ENCODE measurements around the gene CBX6. TPM values are rescaled to one million over a fixed set of nuclear protein-coding genes. Genes with fewer than 3 reads are reported as not detected.

Gene CBX6
- total and polyA plus RNA-seq, 10 donors = 10.2 to 72.2 (median 38.7) TPM

- Histone ChIP-seq H3K4me1 (no peaks in the 10 kb centered on the region), H3K36me3 (no peaks in the 10 kb centered on the region), H3K4me3 (no peak overlapping the region), H3K27me3 (replicated peaks in 1 of 7) (no peaks in the 10 kb centered on the region), H3K9me3 (peaks cover 0 to under 1% (median 0%) of the 10 kb centered on the region in 8 donors), H3K27ac (no peak overlapping the region)
- intact Hi-C loops (cut with DNase I; ENCODE audit: low total_unique reads) = no loop called here
- TF ChIP-seq POLR2AphosphoS5 (IDR thresholded peaks at IDR 0.05) (no peak), POLR2A (IDR thresholded peaks at IDR 0.05) (no peak), CTCF (IDR thresholded peaks at IDR 0.05 in 8 of 11, conservative IDR thresholded peaks at IDR 0.05 in 3 of 11) (no peak)
- WGBS, 5 donors = 74 to 91% (median 91%) methylated on average over 2 of the region's 2 CpGs
- no peak for DNase-seq
These were observed 48.4 kb downstream of the CBX6 start for GRCh38 chr22:38823637-38824036.

GRCh38 chr22:38823076-38823475 lies 48.9 kb downstream of the CBX6 start:
- intact Hi-C loops (cut with DNase I; ENCODE audit: low total_unique reads) = no loop called here
- Histone ChIP-seq H3K27ac (no peak overlapping the region), H3K4me1 (no peaks in the 10 kb centered on the region), H3K27me3 (replicated peaks in 1 of 7) (no peaks in the 10 kb centered on the region), H3K36me3 (no peaks in the 10 kb centered on the region), H3K4me3 (no peak overlapping the region), H3K9me3 (no peaks in the 10 kb centered on the region)
- WGBS, 5 donors = 90 to 100% (median 95%) methylated on average over 1 to 4 of the region's 4 CpGs
- DNase-seq = no peak
- TF ChIP-seq POLR2A (IDR thresholded peaks at IDR 0.05) = no peak

DNA sequence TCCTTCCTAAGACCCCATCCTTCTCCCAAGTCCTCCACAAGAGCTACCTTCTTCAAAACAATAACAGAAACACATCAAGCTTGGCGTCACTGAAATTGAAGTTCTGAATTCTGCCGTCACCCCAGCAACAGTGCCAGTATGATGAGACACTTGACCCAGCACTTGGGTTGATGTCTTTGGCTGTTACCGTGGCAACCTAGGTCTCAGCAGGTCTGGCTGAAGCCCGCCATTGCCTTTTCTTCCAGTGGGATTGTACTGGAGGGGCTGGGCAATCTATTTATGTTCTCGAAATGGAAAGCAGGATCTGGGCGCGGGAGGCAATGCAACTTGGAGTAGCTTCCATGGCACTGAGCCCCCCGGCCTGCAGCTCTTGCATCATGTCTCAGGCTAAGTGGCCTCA lies 52.0 kb downstream of the CBX6 start:
- Histone ChIP-seq H3K27me3 (replicated peaks in 1 of 7) (peaks cover 0 to 8% (median 0%) of the 10 kb centered on the region in 7 donors), H3K9me3 (no peaks in the 10 kb centered on the region), H3K4me1 (no peaks in the 10 kb centered on the region), H3K4me3 (no peak overlapping the region), H3K27ac (no peak overlapping the region), H3K36me3 (no peaks in the 10 kb centered on the region)
- intact Hi-C loops (cut with DNase I; ENCODE audit: low total_unique reads) = no loop called here
- no peak for DNase-seq
- 84 to 89% (median 86%) methylated on average over 6 to 8 of the region's 8 CpGs for WGBS, 5 donors
- TF ChIP-seq CTCF (IDR thresholded peaks at IDR 0.05 in 8 of 11, conservative IDR thresholded peaks at IDR 0.05 in 3 of 11) = no peak
- no peak for TF ChIP-seq POLR2AphosphoS5 (IDR thresholded peaks at IDR 0.05)
- TF ChIP-seq POLR2A (IDR thresholded peaks at IDR 0.05) = no peak

GRCh38 chr22:38819387-38819940 lies 52.6 kb downstream of the CBX6 start:
- DNase-seq = no peak
- intact Hi-C loops (cut with DNase I; ENCODE audit: low total_unique reads) = no loop called here
- Histone ChIP-seq H3K9me3 (no peaks in the 10 kb centered on the region), H3K27me3 (replicated peaks in 1 of 7) (peaks cover 0 to 13% (median 0%) of the 10 kb centered on the region in 7 donors), H3K36me3 (no peaks in the 10 kb centered on the region), H3K4me1 (no peaks in the 10 kb centered on the region), H3K4me3 (no peak overlapping the region), H3K27ac (no peak overlapping the region)
- no peak for TF ChIP-seq POLR2A (IDR thresholded peaks at IDR 0.05)
- no peak for TF ChIP-seq POLR2AphosphoS5 (IDR thresholded peaks at IDR 0.05)
- no peak for TF ChIP-seq CTCF (IDR thresholded peaks at IDR 0.05 in 8 of 11, conservative IDR thresholded peaks at IDR 0.05 in 3 of 11)
- WGBS, 5 donors = 65 to 88% (median 82%) methylated on average over 7 to 10 of the region's 10 CpGs

DNA sequence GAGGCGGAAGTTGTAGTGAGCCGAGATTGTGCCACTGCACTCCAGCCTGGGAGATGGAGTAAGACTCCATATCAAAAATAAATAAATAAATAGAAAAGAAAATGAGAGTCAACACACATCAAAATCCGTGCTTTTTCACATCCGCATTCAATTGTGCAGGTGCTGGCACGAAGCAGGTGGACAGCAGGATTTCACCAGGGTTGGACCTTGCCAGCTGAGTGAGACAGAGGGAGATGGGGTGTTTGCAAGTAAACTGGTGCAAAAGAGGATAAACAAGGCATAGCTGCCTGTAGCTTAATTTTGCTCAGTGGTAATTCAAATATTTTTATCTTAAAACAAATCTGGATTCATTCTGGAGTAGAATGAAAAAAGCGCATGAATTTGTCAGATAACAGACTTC lies 54.8 kb downstream of the CBX6 start:
- no peak for DNase-seq
- TF ChIP-seq POLR2A (IDR thresholded peaks at IDR 0.05) = no peak
- TF ChIP-seq CTCF (IDR thresholded peaks at IDR 0.05 in 8 of 11, conservative IDR thresholded peaks at IDR 0.05 in 3 of 11) = no peak
- Histone ChIP-seq H3K4me3 (no peak overlapping the region), H3K4me1 (no peaks in the 10 kb centered on the region), H3K36me3 (no peaks in the 10 kb centered on the region), H3K9me3 (no peaks in the 10 kb centered on the region), H3K27ac (no peak overlapping the region), H3K27me3 (replicated peaks in 1 of 7) (peaks cover 0 to 30% (median 0%) of the 10 kb centered on the region in 7 donors)
- intact Hi-C loops (cut with DNase I; ENCODE audit: low total_unique reads) = no loop called here
- 87 to 93% (median 89%) methylated on average over 6 of the region's 6 CpGs for WGBS, 5 donors

All from spleen (tissue), 11 donors.